ENCODE measurements around the gene MRAP.

The MRAP gene

DNA sequence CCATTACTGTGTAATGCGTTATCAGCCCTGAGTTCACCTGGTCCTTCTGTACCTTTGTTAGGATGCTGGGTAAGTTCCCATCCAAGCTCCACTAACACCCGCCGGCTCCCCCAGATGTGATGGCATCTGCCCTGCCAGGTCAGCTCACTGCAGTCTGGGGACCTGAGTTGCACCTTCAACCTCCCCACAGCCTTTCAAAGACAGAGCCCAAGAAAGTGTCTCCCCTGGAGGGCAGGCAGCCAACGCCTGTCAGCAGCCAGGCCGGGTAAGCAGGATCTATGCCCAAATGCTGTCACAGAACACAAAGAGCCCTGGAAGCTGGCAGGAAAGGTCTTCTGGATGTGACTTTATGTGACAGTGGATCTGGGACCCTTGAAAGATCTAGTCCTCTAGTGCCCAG is 13.7 kb downstream of the MRAP start:
- no peak overlapping the region for H3K27ac ChIP-seq (ENCODE audit: extremely low read depth, low read depth, low read length)
- no peaks in the 10 kb centered on the region for H3K4me1 ChIP-seq (ENCODE audit: control insufficient read depth, insufficient read depth, low read length)
- no peak for TF ChIP-seq ZNF133 (tag by site-specific recombination; IDR thresholded peaks at IDR 0.05)
- TF ChIP-seq ZNF354C (tag by site-specific recombination; IDR thresholded peaks at IDR 0.05; ENCODE audit: borderline replicate concordance, low read depth), result no peak
- no peak for TF ChIP-seq IKZF3 (tag by site-specific recombination; IDR thresholded peaks at IDR 0.05)
- no peak for TF ChIP-seq ZNF311 (tag by site-specific recombination; IDR thresholded peaks at IDR 0.05; ENCODE audit: borderline replicate concordance)
- no peak for TF ChIP-seq ZNF664 (tag by site-specific recombination; IDR thresholded peaks at IDR 0.05)
- no peak for TF ChIP-seq GFI1B (tag by site-specific recombination; IDR thresholded peaks at IDR 0.05)
- no peak for TF ChIP-seq ZNF157 (tag by site-specific recombination; IDR thresholded peaks at IDR 0.05)
- no peak for TF ChIP-seq HOXA7 (CRISPR knock-in tag; IDR thresholded peaks at IDR 0.05; ENCODE audit: borderline replicate concordance)
- TF ChIP-seq ZBTB20 (tag by site-specific recombination; IDR thresholded peaks at IDR 0.05), result no peak
- TF ChIP-seq, protein P1, sequence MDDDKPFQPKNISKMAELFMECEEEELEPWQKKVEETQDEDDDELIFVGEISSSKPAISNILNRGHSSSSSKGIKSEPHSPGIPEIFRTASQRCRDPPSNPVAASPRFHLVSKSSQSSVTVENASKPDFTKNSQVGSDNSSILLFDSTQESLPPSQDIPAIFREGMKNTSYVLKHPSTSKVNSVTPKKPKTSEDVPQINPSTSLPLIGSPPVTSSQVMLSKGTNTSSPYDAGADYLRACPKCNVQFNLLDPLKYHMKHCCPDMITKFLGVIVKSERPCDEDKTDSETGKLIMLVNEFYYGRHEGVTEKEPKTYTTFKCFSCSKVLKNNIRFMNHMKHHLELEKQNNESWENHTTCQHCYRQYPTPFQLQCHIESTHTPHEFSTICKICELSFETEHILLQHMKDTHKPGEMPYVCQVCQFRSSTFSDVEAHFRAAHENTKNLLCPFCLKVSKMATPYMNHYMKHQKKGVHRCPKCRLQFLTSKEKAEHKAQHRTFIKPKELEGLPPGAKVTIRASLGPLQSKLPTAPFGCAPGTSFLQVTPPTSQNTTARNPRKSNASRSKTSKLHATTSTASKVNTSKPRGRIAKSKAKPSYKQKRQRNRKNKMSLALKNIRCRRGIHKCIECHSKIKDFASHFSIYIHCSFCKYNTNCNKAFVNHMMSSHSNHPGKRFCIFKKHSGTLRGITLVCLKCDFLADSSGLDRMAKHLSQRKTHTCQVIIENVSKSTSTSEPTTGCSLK (tag by site-specific recombination; IDR thresholded peaks at IDR 0.05), result no peak
- no peak for TF ChIP-seq BCL11A (tag by site-specific recombination; IDR thresholded peaks at IDR 0.05; ENCODE audit: low read depth)
- no peak for TF ChIP-seq MEIS1 (CRISPR knock-in tag; IDR thresholded peaks at IDR 0.05; ENCODE audit: borderline replicate concordance)
- TF ChIP-seq ZNF341 (tag by site-specific recombination; IDR thresholded peaks at IDR 0.05; ENCODE audit: low read depth), result no peak
- ChIA-PET CTCF (interaction anchor here (0.6 kb wide), 1 partner anchor 9 kb away, joined by 4 read pairs; no protein-coding TSS in a partner anchor), POLR2A (no interaction called here)
- peaks cover 8 to 59% of the 10 kb centered on the region in 2 experiments for H3K36me3 ChIP-seq (ENCODE audit: control insufficient read depth in 2 of 2, insufficient read depth in 1 of 2, low read length in 2 of 2)
- no peaks in the 10 kb centered on the region for H3K9me3 ChIP-seq (ENCODE audit: control insufficient read depth, insufficient read depth, low read depth, low read length)
- H3K4me3 ChIP-seq (ENCODE audit: low read depth, low read length), result no peak overlapping the region

- ChIA-PET CTCF (interaction anchor here (0.6 kb wide), 1 partner anchor 10 kb away, joined by 4 read pairs; no protein-coding TSS in a partner anchor), POLR2A (no interaction called here)
- no peaks in the 10 kb centered on the region for H3K9me3 ChIP-seq (ENCODE audit: control insufficient read depth, insufficient read depth, low read depth, low read length)
- H3K4me1 ChIP-seq (ENCODE audit: control insufficient read depth, insufficient read depth, low read length), result no peaks in the 10 kb centered on the region
- peaks cover 8 to 65% of the 10 kb centered on the region in 2 experiments for H3K36me3 ChIP-seq (ENCODE audit: control insufficient read depth in 2 of 2, insufficient read depth in 1 of 2, low read length in 2 of 2)
- H3K4me3 ChIP-seq (ENCODE audit: low read depth, low read length), result no peak overlapping the region
- TF ChIP-seq ZNF670 (tag by site-specific recombination; IDR thresholded peaks at IDR 0.05; ENCODE audit: low read depth) (no peak), ZNF510 (tag by site-specific recombination; IDR thresholded peaks at IDR 0.05; ENCODE audit: insufficient replicate concordance) (no peak), ZFP37 (tag by site-specific recombination; IDR thresholded peaks at IDR 0.05) (no peak), ZNF426 (tag by site-specific recombination; IDR thresholded peaks at IDR 0.05) (no peak), ZBTB44 (tag by site-specific recombination; IDR thresholded peaks at IDR 0.05) (no peak), ZSCAN16 (tag by site-specific recombination; IDR thresholded peaks at IDR 0.05) (no peak), ZNF10 (tag by site-specific recombination; IDR thresholded peaks at IDR 0.05) (no peak), KLF10 (tag by site-specific recombination; IDR thresholded peaks at IDR 0.05) (no peak)
- no peak overlapping the region for H3K27ac ChIP-seq (ENCODE audit: extremely low read depth, low read depth, low read length)
Observed at GRCh38 chr21:32312976-32313375, 14.3 kb downstream of the MRAP start.

Data from HEK293 (cell line).